Hepatocyte (in vitro differentiated cells): ENCODE measurements around the gene MYL9. TPM values are rescaled to one million over a fixed set of nuclear protein-coding genes. Genes with fewer than 3 reads are reported as not detected.

Experiments
- DNase-seq: peaks from one replicate; pipeline ENCODE4 v3.0.0-alpha.2; 2016; ENCODE audit warnings: low spot score
- H2AFZ ChIP-seq: fragments of 200-600 bp; sonication (generic); 2 replicates; pipeline ENCODE4 v1.6.0; 2016; ENCODE audit warnings: antibody characterized with exemption, mild to moderate bottlenecking
- H3K27ac ChIP-seq: fragments of 200-600 bp; sonication (generic); 2 replicates; pipeline ENCODE4 v1.5.1; 2016; ENCODE audit warnings: mild to moderate bottlenecking
- H3K27me3 ChIP-seq: fragments of 200-600 bp; sonication (generic); 2 replicates; pipeline ENCODE4 v1.6.1; 2016
- H3K36me3 ChIP-seq: fragments of 200-600 bp; sonication (generic); replicated peaks from 2 replicates; pipeline ENCODE4 v1.5.1; 2016; ENCODE audit warnings: low read depth; ENCODE audit not compliant: insufficient read depth
- H3K4me1 ChIP-seq: fragments of 200-600 bp; sonication (generic); 2 replicates; pipeline ENCODE4 v1.5.1; 2016; ENCODE audit warnings: mild to moderate bottlenecking, moderate library complexity; ENCODE audit not compliant: insufficient read depth
- H3K4me2 ChIP-seq: fragments of 200-600 bp; sonication (generic); 2 replicates; pipeline ENCODE4 v1.6.0; 2016
- H3K4me3 ChIP-seq: fragments of 200-600 bp; sonication (generic); 2 replicates; pipeline ENCODE4 v1.5.1; 2016; ENCODE audit warnings: mild to moderate bottlenecking
- H3K79me2 ChIP-seq: fragments of 200-600 bp; sonication (generic); 2 replicates; pipeline ENCODE4 v1.6.0; 2017; ENCODE audit warnings: mild to moderate bottlenecking
- H3K9me2 ChIP-seq: fragments of 200-600 bp; sonication (generic); replicated peaks from 2 replicates; pipeline ENCODE4 v1.6.0; 2017; ENCODE audit warnings: mild to moderate bottlenecking; ENCODE audit not compliant: insufficient read depth
- H3K9me3 ChIP-seq: fragments of 200-600 bp; sonication (generic); 2 replicates; pipeline ENCODE4 v1.5.1; 2016; ENCODE audit warnings: low read depth, mild to moderate bottlenecking
- H4K20me1 ChIP-seq: fragments of 200-600 bp; sonication (generic); 2 replicates; pipeline ENCODE4 v1.6.0; 2016; ENCODE audit warnings: mild to moderate bottlenecking; ENCODE audit not compliant: insufficient read depth, poor library complexity, severe bottlenecking
- EZH2 ChIP-seq: fragments of 200-600 bp; sonication (generic); IDR thresholded peaks from 2 replicates; pipeline ENCODE4 v1.6.1; 2016; ENCODE audit warnings: antibody characterized with exemption, mild to moderate bottlenecking, borderline replicate concordance
- EZH2phosphoT487 ChIP-seq: fragments of 200-600 bp; sonication (generic); IDR thresholded peaks from one replicate; pipeline ENCODE4 v1.6.1; 2018; ENCODE audit warnings: antibody characterized with exemption, mild to moderate bottlenecking, low read depth, moderate library complexity; ENCODE audit not compliant: unreplicated experiment, severe bottlenecking
- WGBS: methylation state at CpG from one replicate; pipeline ENCODE4 v1.1.6; 2016; ENCODE audit warnings: low lambda C conversion rate; ENCODE audit errors: missing lambda C conversion rate; 5-methylcytosine and 5-hydroxymethylcytosine counted together
- polyA plus RNA-seq: library from polyadenylated mRNA; unstranded; fragments of >200 nt; fragmentation: Nextera tagmentation; extraction: Ambion mirVana; gene quantifications from 2 replicates; pipeline ENCODE4 v1.2.1, GENCODE V29; 2016
- total RNA-seq: library from RNA; depleted of rRNA; stranded (reverse); fragments of >200 nt; gene quantifications from 2 replicates; pipeline ENCODE4 v1.2.3, GENCODE V29; 2014
- TF ChIP-seq, protein P1 (sequence below): fragments of 200-600 bp; sonication (generic); IDR thresholded peaks from 2 replicates; pipeline ENCODE4 v1.5.1; 2016; ENCODE audit warnings: antibody characterized with exemption, mild to moderate bottlenecking; ENCODE audit not compliant: poor library complexity

The MYL9 gene
- total and polyA plus RNA-seq, 2 experiments from 2014 or later, result 31.8 to 169 TPM

DNA sequence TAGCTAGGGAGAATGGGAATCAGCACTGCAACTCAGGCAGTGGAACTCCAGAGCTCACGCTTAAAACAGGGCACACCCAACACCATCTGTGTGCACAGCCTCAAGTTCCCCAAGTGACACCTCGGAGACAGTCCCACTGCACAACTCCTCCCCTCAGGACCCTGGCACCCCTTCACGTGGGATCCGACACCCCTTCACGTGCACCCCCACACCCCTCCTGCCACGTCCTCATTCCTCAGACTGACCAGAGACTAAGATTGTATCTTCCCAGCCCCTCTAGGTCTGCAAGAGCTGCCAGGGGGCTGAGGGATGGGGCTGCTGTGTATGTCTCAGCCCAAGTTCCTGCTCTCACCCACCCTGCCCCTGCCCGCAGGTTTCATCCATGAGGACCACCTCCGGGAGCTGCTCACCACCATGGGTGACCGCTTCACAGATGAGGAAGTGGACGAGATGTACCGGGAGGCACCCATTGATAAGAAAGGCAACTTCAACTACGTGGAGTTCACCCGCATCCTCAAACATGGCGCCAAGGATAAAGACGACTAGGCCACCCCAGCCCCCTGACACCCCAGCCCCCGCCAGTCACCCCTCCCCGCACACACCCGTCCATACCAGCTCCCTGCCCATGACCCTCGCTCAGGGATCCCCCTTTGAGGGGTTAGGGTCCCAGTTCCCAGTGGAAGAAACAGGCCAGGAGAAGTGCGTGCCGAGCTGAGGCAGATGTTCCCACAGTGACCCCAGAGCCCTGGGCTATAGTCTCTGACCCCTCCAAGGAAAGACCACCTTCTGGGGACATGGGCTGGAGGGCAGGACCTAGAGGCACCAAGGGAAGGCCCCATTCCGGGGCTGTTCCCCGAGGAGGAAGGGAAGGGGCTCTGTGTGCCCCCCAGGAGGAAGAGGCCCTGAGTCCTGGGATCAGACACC, 7.6 kb downstream of the MYL9 start:
- Histone ChIP-seq H3K27ac (no peak overlapping the region), H3K9me3 (no peaks in the 10 kb centered on the region), H3K4me2 (no peak overlapping the region), H2AFZ (no peak overlapping the region), H3K36me3 (no peaks in the 10 kb centered on the region), H3K4me3 (no peak overlapping the region), H3K9me2 (no peaks in the 10 kb centered on the region), H3K27me3 (no peaks in the 10 kb centered on the region), H3K79me2 (peaks cover 3% of the 10 kb centered on the region), H3K4me1 (peaks cover under 1% of the 10 kb centered on the region), H4K20me1 (no peaks in the 10 kb centered on the region)
- 94% methylated on average over 20 of the region's 23 CpGs for WGBS
- TF ChIP-seq, protein P1, sequence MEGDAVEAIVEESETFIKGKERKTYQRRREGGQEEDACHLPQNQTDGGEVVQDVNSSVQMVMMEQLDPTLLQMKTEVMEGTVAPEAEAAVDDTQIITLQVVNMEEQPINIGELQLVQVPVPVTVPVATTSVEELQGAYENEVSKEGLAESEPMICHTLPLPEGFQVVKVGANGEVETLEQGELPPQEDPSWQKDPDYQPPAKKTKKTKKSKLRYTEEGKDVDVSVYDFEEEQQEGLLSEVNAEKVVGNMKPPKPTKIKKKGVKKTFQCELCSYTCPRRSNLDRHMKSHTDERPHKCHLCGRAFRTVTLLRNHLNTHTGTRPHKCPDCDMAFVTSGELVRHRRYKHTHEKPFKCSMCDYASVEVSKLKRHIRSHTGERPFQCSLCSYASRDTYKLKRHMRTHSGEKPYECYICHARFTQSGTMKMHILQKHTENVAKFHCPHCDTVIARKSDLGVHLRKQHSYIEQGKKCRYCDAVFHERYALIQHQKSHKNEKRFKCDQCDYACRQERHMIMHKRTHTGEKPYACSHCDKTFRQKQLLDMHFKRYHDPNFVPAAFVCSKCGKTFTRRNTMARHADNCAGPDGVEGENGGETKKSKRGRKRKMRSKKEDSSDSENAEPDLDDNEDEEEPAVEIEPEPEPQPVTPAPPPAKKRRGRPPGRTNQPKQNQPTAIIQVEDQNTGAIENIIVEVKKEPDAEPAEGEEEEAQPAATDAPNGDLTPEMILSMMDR, result no peak
- no peak for TF ChIP-seq EZH2phosphoT487
- no peak for TF ChIP-seq EZH2
- no peak for DNase-seq

DNA sequence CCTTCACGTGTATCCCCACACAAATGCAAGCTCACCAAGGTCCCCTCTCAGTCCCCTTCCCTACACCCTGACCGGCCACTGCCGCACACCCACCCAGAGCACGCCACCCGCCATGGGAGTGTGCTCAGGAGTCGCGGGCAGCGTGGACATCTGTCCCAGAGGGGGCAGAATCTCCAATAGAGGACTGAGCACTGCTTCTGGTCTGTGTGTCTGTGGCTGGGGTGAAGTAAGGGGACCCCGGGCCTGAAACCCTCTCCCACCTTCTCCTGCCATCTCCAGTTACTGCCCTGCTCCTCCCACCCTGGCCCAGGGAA, 8.3 kb downstream of the MYL9 start:
- Histone ChIP-seq H3K79me2 (peaks cover 1% of the 10 kb centered on the region), H3K9me3 (no peaks in the 10 kb centered on the region), H3K27me3 (no peaks in the 10 kb centered on the region), H3K36me3 (no peaks in the 10 kb centered on the region), H4K20me1 (no peaks in the 10 kb centered on the region), H3K4me1 (no peaks in the 10 kb centered on the region), H2AFZ (no peak overlapping the region), H3K4me3 (no peak overlapping the region), H3K4me2 (no peak overlapping the region), H3K27ac (no peak overlapping the region), H3K9me2 (no peaks in the 10 kb centered on the region)
- TF ChIP-seq, protein P1, result no peak
- no peak for TF ChIP-seq EZH2phosphoT487
- TF ChIP-seq EZH2, result no peak
- no peak for DNase-seq
- WGBS, result 95% methylated on average over 9 of the region's 9 CpGs

DNA sequence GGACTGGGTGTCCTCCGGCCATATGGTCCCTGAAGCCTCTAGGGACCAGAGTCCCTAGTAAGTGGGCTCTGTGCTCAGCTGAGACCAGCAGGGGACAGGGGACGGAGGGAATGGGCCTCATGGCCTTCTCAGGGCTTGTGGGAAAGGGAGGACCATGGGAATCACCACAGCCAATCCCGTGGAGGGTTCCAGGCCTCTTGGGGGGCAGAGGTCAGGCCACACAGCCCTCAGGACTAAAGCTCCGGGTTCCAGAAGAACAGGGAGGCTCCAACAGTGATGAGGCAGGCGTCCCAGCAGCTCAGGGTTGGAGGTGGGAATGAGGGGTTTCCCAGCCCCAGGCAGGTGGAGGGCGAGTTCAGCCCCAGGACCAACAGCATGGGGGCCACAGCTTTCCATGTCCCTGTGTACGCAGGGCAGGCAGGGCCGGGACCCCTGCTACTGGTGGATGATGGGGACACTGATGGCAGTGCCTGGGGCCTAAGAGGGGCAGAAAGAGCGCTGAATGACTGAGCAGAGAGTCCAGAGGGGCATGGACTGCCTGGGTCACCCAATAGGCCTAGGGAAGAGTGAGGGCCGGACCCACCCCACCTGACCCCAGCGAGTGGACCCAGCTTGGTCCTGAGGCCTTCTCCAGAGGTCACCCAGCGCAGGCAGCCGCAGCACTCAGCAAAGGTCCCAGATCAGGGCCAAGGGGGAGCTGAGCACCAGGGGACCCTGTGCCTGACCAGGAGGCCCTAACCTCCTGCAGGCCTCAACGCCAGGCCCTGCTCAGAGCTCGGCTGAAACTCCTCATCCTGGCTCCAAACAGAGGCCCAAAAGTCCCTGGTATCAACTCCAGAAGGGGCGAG, 8.8 kb downstream of the MYL9 start:
- Histone ChIP-seq H3K9me3 (no peaks in the 10 kb centered on the region), H3K36me3 (no peaks in the 10 kb centered on the region), H3K9me2 (no peaks in the 10 kb centered on the region), H3K27ac (no peak overlapping the region), H4K20me1 (no peaks in the 10 kb centered on the region), H3K4me3 (no peak overlapping the region), H3K4me2 (no peak overlapping the region), H3K79me2 (no peaks in the 10 kb centered on the region), H2AFZ (no peak overlapping the region), H3K27me3 (no peaks in the 10 kb centered on the region), H3K4me1 (no peaks in the 10 kb centered on the region)
- TF ChIP-seq EZH2phosphoT487, result no peak
- TF ChIP-seq, protein P1, result no peak
- no peak for TF ChIP-seq EZH2
- no peak for DNase-seq
- 88% methylated on average over 16 of the region's 16 CpGs for WGBS
